Measurements from ENCODE around the gene CFAP410.

DNA sequence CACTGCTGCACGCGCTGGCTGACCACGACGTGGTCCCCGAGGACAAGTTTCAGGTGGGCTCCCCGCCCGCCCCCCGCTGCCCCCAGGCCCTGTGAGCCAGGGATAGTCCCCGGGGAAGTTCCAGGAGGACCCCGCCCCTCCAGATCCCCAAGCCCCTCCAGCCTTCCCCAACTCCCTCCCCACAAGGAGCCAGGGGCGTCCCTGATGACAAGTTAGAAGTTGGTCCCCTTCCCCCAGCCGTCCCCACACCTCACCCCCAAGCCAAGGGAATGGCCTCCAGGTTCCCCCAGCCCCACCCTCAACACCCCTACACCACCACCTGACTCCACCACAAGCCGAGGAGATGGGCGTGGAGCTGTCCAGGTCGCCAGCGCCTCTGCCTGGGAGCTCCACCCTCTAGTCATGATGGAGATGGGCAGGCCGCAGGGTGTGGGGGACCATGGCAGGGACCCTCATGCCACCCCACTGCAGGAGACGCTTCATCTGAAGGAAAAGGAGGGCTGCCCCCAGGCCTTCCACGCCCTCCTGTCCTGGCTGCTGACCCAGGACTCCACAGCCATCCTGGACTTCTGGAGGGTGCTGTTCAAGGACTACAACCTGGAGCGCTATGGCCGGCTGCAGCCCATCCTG, 53.0 kb downstream of the CFAP410 start:
- TF ChIP-seq POLR2A (IDR thresholded peaks at IDR 0.05), result no peak
- TF ChIP-seq, protein P1, sequence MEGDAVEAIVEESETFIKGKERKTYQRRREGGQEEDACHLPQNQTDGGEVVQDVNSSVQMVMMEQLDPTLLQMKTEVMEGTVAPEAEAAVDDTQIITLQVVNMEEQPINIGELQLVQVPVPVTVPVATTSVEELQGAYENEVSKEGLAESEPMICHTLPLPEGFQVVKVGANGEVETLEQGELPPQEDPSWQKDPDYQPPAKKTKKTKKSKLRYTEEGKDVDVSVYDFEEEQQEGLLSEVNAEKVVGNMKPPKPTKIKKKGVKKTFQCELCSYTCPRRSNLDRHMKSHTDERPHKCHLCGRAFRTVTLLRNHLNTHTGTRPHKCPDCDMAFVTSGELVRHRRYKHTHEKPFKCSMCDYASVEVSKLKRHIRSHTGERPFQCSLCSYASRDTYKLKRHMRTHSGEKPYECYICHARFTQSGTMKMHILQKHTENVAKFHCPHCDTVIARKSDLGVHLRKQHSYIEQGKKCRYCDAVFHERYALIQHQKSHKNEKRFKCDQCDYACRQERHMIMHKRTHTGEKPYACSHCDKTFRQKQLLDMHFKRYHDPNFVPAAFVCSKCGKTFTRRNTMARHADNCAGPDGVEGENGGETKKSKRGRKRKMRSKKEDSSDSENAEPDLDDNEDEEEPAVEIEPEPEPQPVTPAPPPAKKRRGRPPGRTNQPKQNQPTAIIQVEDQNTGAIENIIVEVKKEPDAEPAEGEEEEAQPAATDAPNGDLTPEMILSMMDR (IDR thresholded peaks at IDR 0.05), result no peak
- TF ChIP-seq POLR2AphosphoS5 (IDR thresholded peaks at IDR 0.05), result no peak

Data from prostate gland (tissue), 2 donors.